Transverse colon (tissue), 4 donors: ENCODE results near the gene IDNK. TPM values are rescaled to one million over a fixed set of nuclear protein-coding genes. Genes with fewer than 3 reads are reported as not detected.

ENCODE experiments used
- DNase-seq: peaks from one replicate; pipeline ENCODE4 v3.0.0-alpha.2; 2019
- H3K27ac ChIP-seq, 4 donors: fragments of 200-600 bp; sonication (generic); 2 replicates each; pipeline ENCODE4 v1.5.1; 2016 to 2018; ENCODE audit warnings: inconsistent platforms in 4 of 4
- H3K27me3 ChIP-seq: fragments of 200-600 bp; sonication (generic); 2 replicates; pipeline ENCODE4 v1.5.1; 2017; ENCODE audit warnings: inconsistent platforms
- H3K36me3 ChIP-seq, 4 donors: fragments of 200-600 bp; sonication (generic); 2 replicates each; pipeline ENCODE4 v1.5.1; 2017 to 2019; ENCODE audit warnings: inconsistent platforms in 4 of 4
- H3K4me1 ChIP-seq, 4 donors: fragments of 200-600 bp; sonication (generic); 2 replicates each; pipeline ENCODE4 v1.5.1; 2017 to 2020; ENCODE audit warnings: inconsistent platforms in 4 of 4
- H3K4me3 ChIP-seq, 4 donors: fragments of 200-600 bp; sonication (generic); 1 replicate in 1 of 4; 2 replicates in 3 of 4; pipeline versions ENCODE4 v1.5.1 to v1.6.1; 2017 to 2019; ENCODE audit warnings: inconsistent platforms in 4 of 4
- H3K9me3 ChIP-seq, 2 donors: fragments of 200-600 bp; sonication (generic); 2 replicates each; pipeline ENCODE4 v1.5.1; 2017 to 2019; ENCODE audit warnings: inconsistent platforms in 2 of 2
- CTCF ChIP-seq, 5 experiments: fragments of 200-600 bp in 3 of 5; fragments of 450-650 bp in 2 of 5; sonication (generic) in 3 of 5; IDR thresholded peaks; 1 replicate in 2 of 5; 2 replicates in 3 of 5; pipeline ENCODE4 v1.5.1; 2016 to 2017; ENCODE audit warnings: antibody characterized with exemption in 5 of 5, inconsistent platforms in 3 of 5, mild to moderate bottlenecking in 2 of 5, moderate library complexity in 1 of 5
- EP300 ChIP-seq: sonication (generic); formaldehyde crosslinking; IDR thresholded peaks from one replicate; pipeline ENCODE4 v1.6.1; 2017; ENCODE audit warnings: antibody characterized with exemption, low read depth
- POLR2A ChIP-seq: fragments of 450-650 bp; IDR thresholded peaks from one replicate; pipeline ENCODE4 v1.6.1; 2016; ENCODE audit warnings: antibody characterized with exemption, mild to moderate bottlenecking, moderate library complexity
- POLR2AphosphoS5 ChIP-seq, 3 donors: sonication (generic); formaldehyde crosslinking; IDR thresholded peaks; one replicate each; pipeline ENCODE4 v1.6.1; 2016; ENCODE audit warnings: antibody characterized with exemption in 3 of 3
- WGBS, 2 donors: methylation state at CpG; one replicate each; pipeline ENCODE4 v1.1.5; 2018; ENCODE audit warnings: low coverage in 1 of 2; 5-methylcytosine and 5-hydroxymethylcytosine counted together
- in situ Hi-C, 4 donors: fragments of 200-750 bp; cut with MboI; loops; one replicate each; pipeline versions ENCODE4 v1.15.0 to v1.15.1; 2017; ENCODE audit warnings: low sequenced_read_pairs in 3 of 4, low pct_ligation_motif_present in 1 of 4, low pct_unique_long_range_greater_than_20kb in 1 of 4
- intact Hi-C: fragments of 100-400 bp; cut with DNase I; formaldehyde crosslinking; loops from one replicate; pipeline ENCODE4 v1.15.1; 2023; ENCODE audit warnings: low total_unique reads
- total RNA-seq, 4 donors: library from RNA; depleted of rRNA; stranded (reverse); fragments of >200 nt; gene quantifications; one replicate each; pipeline ENCODE4 v1.1.0, GENCODE V29; 2016

Gene IDNK
- total RNA-seq, 4 donors from 2014 or later, result 4.6 to 18.7 TPM; not detected in 2

- intact Hi-C loops (no loop called here), in situ Hi-C loops (no loop called here)
- H3K27ac ChIP-seq, result no peak overlapping the region
- TF ChIP-seq POLR2A (no peak), POLR2AphosphoS5 (IDR thresholded peaks at IDR 0.05) (no peak), EP300 (no peak), CTCF (IDR thresholded peaks at IDR 0.05) (no peak)
- H3K9me3 ChIP-seq, result no peaks in the 10 kb centered on the region
- H3K4me1 ChIP-seq, result peaks cover 0 to 2% (median 0%) of the 10 kb centered on the region in 4 donors
- 64 to 70% methylated on average over 1 of the region's 1 CpG for WGBS, 2 donors
- no peak overlapping the region for H3K4me3 ChIP-seq
- H3K27me3 ChIP-seq, result no peaks in the 10 kb centered on the region
- peaks cover 0 to 20% (median 7%) of the 10 kb centered on the region in 4 donors for H3K36me3 ChIP-seq
- DNase-seq, result no peak
Observed at GRCh38 chr9:83671451-83671850, 48.5 kb downstream of the IDNK start.

- TF ChIP-seq CTCF (IDR thresholded peaks at IDR 0.05), result no peak
- TF ChIP-seq POLR2A, result no peak
- no peaks in the 10 kb centered on the region for H3K27me3 ChIP-seq
- H3K27ac ChIP-seq, result no peak overlapping the region
- intact Hi-C loops (no loop called here), in situ Hi-C loops (no loop called here)
- no peak overlapping the region for H3K4me3 ChIP-seq
- WGBS, 2 donors, result 97 to 100% methylated on average over 1 of the region's 1 CpG
- H3K36me3 ChIP-seq, result peaks cover 0 to 43% (median 11%) of the 10 kb centered on the region in 4 donors
- H3K4me1 ChIP-seq, result no peaks in the 10 kb centered on the region
- no peak for DNase-seq
- H3K9me3 ChIP-seq, result no peaks in the 10 kb centered on the region
Observed at GRCh38 chr9:83675466-83675865, 52.5 kb downstream of the IDNK start.

- WGBS, 2 donors, result 86 to 92% methylated on average over 3 of the region's 3 CpGs
- Histone ChIP-seq H3K4me1 (no peaks in the 10 kb centered on the region), H3K27ac (no peak overlapping the region), H3K9me3 (no peaks in the 10 kb centered on the region), H3K36me3 (peaks cover 0 to 29% (median 12%) of the 10 kb centered on the region in 4 donors), H3K4me3 (no peak overlapping the region), H3K27me3 (no peaks in the 10 kb centered on the region)
- no peak for TF ChIP-seq CTCF (IDR thresholded peaks at IDR 0.05)
- no peak for TF ChIP-seq POLR2AphosphoS5 (IDR thresholded peaks at IDR 0.05)
- DNase-seq, result no peak
- in situ Hi-C loops (no loop called here), intact Hi-C loops (no loop called here)
Observed at GRCh38 chr9:83677596-83677995, 54.7 kb downstream of the IDNK start.

- Histone ChIP-seq H3K36me3 (peaks cover 0 to 29% (median 10%) of the 10 kb centered on the region in 4 donors), H3K9me3 (no peaks in the 10 kb centered on the region), H3K4me1 (no peaks in the 10 kb centered on the region), H3K27ac (no peak overlapping the region), H3K27me3 (no peaks in the 10 kb centered on the region), H3K4me3 (no peak overlapping the region)
- TF ChIP-seq POLR2A (no peak), POLR2AphosphoS5 (IDR thresholded peaks at IDR 0.05) (no peak), CTCF (IDR thresholded peaks at IDR 0.05) (no peak), EP300 (no peak)
- no peak for DNase-seq
- in situ Hi-C loops, result no loop called here
- intact Hi-C loops, result no loop called here
- 78 to 90% methylated on average over 1 of the region's 1 CpG for whole genome bisulfite sequencing, 2 donors
Observed at GRCh38 chr9:83680233-83680632, 57.3 kb downstream of the IDNK start.
